CD4-positive, alpha-beta memory T cell (primary cell): ENCODE measurements around the gene PTPN1. TPM values are rescaled to one million over a fixed set of nuclear protein-coding genes. Genes with fewer than 3 reads are reported as not detected.

Experiments used
- CTCF ChIA-PET: fragments of 350-600 bp; sonication (Branson Sonifier 250); formaldehyde crosslinking; loops from one replicate; lab custom pipeline; 2021; ENCODE audit warnings: inconsistent platforms; ENCODE audit not compliant: partially characterized antibody; lab: Charles Lee
- POLR2A ChIA-PET: fragments of 350-600 bp; sonication (Branson Sonifier 250); formaldehyde crosslinking; loops from one replicate; lab custom pipeline; 2021; ENCODE audit not compliant: partially characterized antibody; lab: Charles Lee
- DNase-seq, 5 donors: peaks; one replicate each; pipeline versions ENCODE4 v3.0.0 to v3.0.0-alpha.2; 2020 to 2022; ENCODE audit warnings: mixed read lengths in 1 of 5
- H3K27ac ChIP-seq: one replicate; pipeline ENCODE4 v1.7.0; 2013; ENCODE audit warnings: low read depth, low read length
- H3K27me3 ChIP-seq: 2 replicates; pipeline ENCODE4 v1.7.0; 2013; ENCODE audit warnings: mild to moderate bottlenecking, low read length, moderate library complexity; ENCODE audit not compliant: insufficient read depth
- H3K36me3 ChIP-seq: 2 replicates; pipeline ENCODE4 v1.7.0; 2013; ENCODE audit warnings: mild to moderate bottlenecking, low read length, moderate library complexity; ENCODE audit not compliant: insufficient read depth
- H3K4me1 ChIP-seq: 2 replicates; pipeline ENCODE4 v1.7.0; 2013; ENCODE audit warnings: mild to moderate bottlenecking, low read length, moderate library complexity; ENCODE audit not compliant: insufficient read depth
- H3K4me3 ChIP-seq, 2 donors: one replicate each; pipeline ENCODE4 v1.7.0; 2013; ENCODE audit warnings: low read length in 2 of 2, mild to moderate bottlenecking in 1 of 2
- H3K9me3 ChIP-seq, 2 donors: one replicate each; pipeline ENCODE4 v1.7.0; 2013; ENCODE audit warnings: low read length in 2 of 2, control low read depth in 1 of 2; ENCODE audit not compliant: control insufficient read depth in 1 of 2
- H3K27ac Mint-ChIP-seq, 7 donors: one replicate each; pipeline ENCODE4 v1.8.0; 2020 to 2021; ENCODE audit warnings: mixed read lengths in 7 of 7, mild to moderate bottlenecking in 6 of 7, inconsistent platforms in 3 of 7, moderate library complexity in 3 of 7
- H3K27me3 Mint-ChIP-seq, 2 donors: one replicate each; pipeline ENCODE4 v1.8.0; 2020 to 2021; ENCODE audit warnings: mixed read lengths in 2 of 2
- H3K36me3 Mint-ChIP-seq, 2 donors: one replicate each; pipeline ENCODE4 v1.8.0; 2020 to 2021; ENCODE audit warnings: mixed read lengths in 2 of 2, inconsistent platforms in 1 of 2, mild to moderate bottlenecking in 1 of 2
- H3K4me1 Mint-ChIP-seq, 4 donors: one replicate each; pipeline ENCODE4 v1.8.0; 2020 to 2021; ENCODE audit warnings: mixed read lengths in 4 of 4, mild to moderate bottlenecking in 1 of 4
- H3K4me3 Mint-ChIP-seq, 8 donors: one replicate each; pipeline ENCODE4 v1.8.0; 2020 to 2021; ENCODE audit warnings: mixed read lengths in 8 of 8, mild to moderate bottlenecking in 7 of 8, moderate library complexity in 6 of 8, inconsistent platforms in 3 of 8
- H3K9me3 Mint-ChIP-seq, 8 donors: one replicate each; pipeline ENCODE4 v1.8.0; 2020 to 2021; ENCODE audit warnings: mixed read lengths in 8 of 8, mild to moderate bottlenecking in 5 of 8, inconsistent platforms in 3 of 8, moderate library complexity in 1 of 8
- intact Hi-C: fragments of 100-400 bp; cut with micrococcal nuclease; formaldehyde crosslinking; loops from one replicate; pipeline ENCODE4 v1.15.1; 2023
- polyA plus RNA-seq, 2 donors: library from polyadenylated mRNA; unstranded; fragments of 300-500 nt; fragmentation: Illumina TruSeq; gene quantifications; one replicate each; pipeline ENCODE4 v1.2.3, GENCODE V29; 2021
- total RNA-seq, 2 experiments: library from RNA; stranded (reverse); gene quantifications; one replicate each; pipeline ENCODE4 v1.2.3, GENCODE V29; 2021

The PTPN1 gene
- total and polyA plus RNA-seq, 4 experiments from 2014 or later: 21.0 to 61.5 (median 50.3) TPM

DNA sequence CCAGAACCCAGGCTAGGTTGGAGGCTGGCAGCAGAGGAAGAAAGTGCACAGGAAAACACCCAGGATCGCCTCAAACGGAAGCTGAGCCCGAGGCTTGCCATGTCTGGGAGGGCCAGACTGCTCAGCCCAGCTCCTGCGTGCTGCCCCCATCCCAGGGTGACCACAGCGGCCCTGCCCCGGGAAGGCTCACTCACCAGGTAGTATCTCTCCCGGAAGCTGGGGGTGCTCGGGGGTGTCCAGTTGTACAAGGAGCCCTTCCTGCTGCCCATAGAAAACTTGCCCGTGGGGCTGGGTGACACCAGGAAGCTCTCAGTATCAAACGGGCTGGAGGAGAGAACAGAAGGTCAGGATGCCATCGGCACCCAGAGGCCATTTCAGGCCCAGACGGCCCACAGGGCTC, 94.3 kb downstream of the PTPN1 start:
- no peak overlapping the region for H3K4me3 ChIP-seq
- no peaks in the 10 kb centered on the region for H3K27me3 ChIP-seq
- no peaks in the 10 kb centered on the region for H3K36me3 ChIP-seq
- no peaks in the 10 kb centered on the region for H3K4me1 ChIP-seq
- Mint-ChIP-seq H3K36me3 (no peaks in the 10 kb centered on the region), H3K27me3 (peaks cover 7 to 12% of the 10 kb centered on the region in 2 donors), H3K9me3 (no peaks in the 10 kb centered on the region), H3K4me3 (no peak overlapping the region), H3K27ac (peak overlapping the region in 1 of 7 donors; percentile 37), H3K4me1 (peaks cover 0 to 3% (median under 1%) of the 10 kb centered on the region in 4 donors)
- H3K9me3 ChIP-seq: no peaks in the 10 kb centered on the region
- DNase-seq: no peak
- POLR2A ChIA-PET: no interaction called here
- H3K27ac ChIP-seq: no peak overlapping the region
- intact Hi-C loops: no loop called here
- CTCF ChIA-PET: interaction anchor here (0.6 kb wide), 1 partner anchor 161 kb away, joined by 5 read pairs; no protein-coding TSS in a partner anchor

GRCh38 chr20:50605136-50605535, 95.0 kb downstream of the PTPN1 start:
- H3K36me3 ChIP-seq: no peaks in the 10 kb centered on the region
- H3K9me3 ChIP-seq: no peaks in the 10 kb centered on the region
- no peaks in the 10 kb centered on the region for H3K27me3 ChIP-seq
- H3K4me3 Mint-ChIP-seq: no peak overlapping the region
- CTCF ChIA-PET: no interaction called here
- H3K9me3 Mint-ChIP-seq: no peaks in the 10 kb centered on the region
- peaks cover 7 to 13% of the 10 kb centered on the region in 2 donors for H3K27me3 Mint-ChIP-seq
- H3K27ac ChIP-seq: no peak overlapping the region
- POLR2A ChIA-PET: no interaction called here
- no peak overlapping the region for H3K4me3 ChIP-seq
- intact Hi-C loops: no loop called here
- no peak for DNase-seq
- H3K4me1 Mint-ChIP-seq: peaks cover 0 to 3% (median under 1%) of the 10 kb centered on the region in 4 donors
- H3K27ac Mint-ChIP-seq: peak overlapping the region in 1 of 7 donors; percentile 17
- no peaks in the 10 kb centered on the region for H3K36me3 Mint-ChIP-seq
- no peaks in the 10 kb centered on the region for H3K4me1 ChIP-seq

GRCh38 chr20:50607436-50607835, 97.3 kb downstream of the PTPN1 start:
- peaks cover 7 to 14% of the 10 kb centered on the region in 2 donors for H3K27me3 Mint-ChIP-seq
- DNase-seq: no peak
- Histone ChIP-seq H3K9me3 (no peaks in the 10 kb centered on the region), H3K36me3 (no peaks in the 10 kb centered on the region), H3K4me3 (no peak overlapping the region), H3K27ac (no peak overlapping the region), H3K27me3 (no peaks in the 10 kb centered on the region), H3K4me1 (no peaks in the 10 kb centered on the region)
- intact Hi-C loops: no loop called here
- ChIA-PET CTCF (no interaction called here), POLR2A (no interaction called here)
- no peak overlapping the region for H3K4me3 Mint-ChIP-seq
- H3K36me3 Mint-ChIP-seq: no peaks in the 10 kb centered on the region
- H3K4me1 Mint-ChIP-seq: peaks cover 0 to 1% (median under 1%) of the 10 kb centered on the region in 4 donors
- no peak overlapping the region for H3K27ac Mint-ChIP-seq
- no peaks in the 10 kb centered on the region for H3K9me3 Mint-ChIP-seq

GRCh38 chr20:50607850-50608749, 97.9 kb downstream of the PTPN1 start:
- no peak overlapping the region for H3K4me3 ChIP-seq
- H3K9me3 ChIP-seq: no peaks in the 10 kb centered on the region
- H3K27ac ChIP-seq: no peak overlapping the region
- no peaks in the 10 kb centered on the region for H3K36me3 ChIP-seq
- Mint-ChIP-seq H3K27me3 (peaks cover 7 to 10% of the 10 kb centered on the region in 2 donors), H3K36me3 (no peaks in the 10 kb centered on the region), H3K4me3 (no peak overlapping the region), H3K9me3 (no peaks in the 10 kb centered on the region), H3K4me1 (peaks cover 0 to 1% (median under 1%) of the 10 kb centered on the region in 4 donors), H3K27ac (no peak overlapping the region)
- no peaks in the 10 kb centered on the region for H3K27me3 ChIP-seq
- no peaks in the 10 kb centered on the region for H3K4me1 ChIP-seq
- DNase-seq: no peak
- ChIA-PET CTCF (no interaction called here), POLR2A (no interaction called here)
- intact Hi-C loops: no loop called here

DNA sequence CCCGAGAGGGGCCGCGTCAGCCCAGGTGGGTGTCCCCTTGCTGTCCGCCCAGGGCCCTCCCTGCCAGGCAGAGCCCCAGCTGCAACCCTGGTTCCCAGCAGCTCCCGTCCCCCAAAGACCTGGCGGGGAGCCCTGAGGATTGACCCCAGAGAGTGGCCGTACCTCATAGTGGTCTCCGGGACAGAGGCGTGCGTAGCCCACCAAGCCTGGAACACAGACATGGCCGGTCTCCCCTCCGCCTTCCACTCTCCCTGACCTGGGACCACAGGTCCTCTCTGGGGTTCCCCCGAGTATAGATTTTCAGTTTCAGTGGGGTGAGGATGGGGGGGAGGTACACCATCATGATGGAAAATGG, 98.5 kb downstream of the PTPN1 start:
- Mint-ChIP-seq H3K9me3 (no peaks in the 10 kb centered on the region), H3K4me1 (peaks cover 0 to 1% (median under 1%) of the 10 kb centered on the region in 4 donors), H3K4me3 (no peak overlapping the region), H3K36me3 (no peaks in the 10 kb centered on the region), H3K27ac (no peak overlapping the region), H3K27me3 (peaks cover 7 to 10% of the 10 kb centered on the region in 2 donors)
- Histone ChIP-seq H3K4me3 (no peak overlapping the region), H3K36me3 (no peaks in the 10 kb centered on the region), H3K27me3 (no peaks in the 10 kb centered on the region), H3K4me1 (no peaks in the 10 kb centered on the region), H3K27ac (no peak overlapping the region), H3K9me3 (no peaks in the 10 kb centered on the region)
- CTCF ChIA-PET: no interaction called here
- intact Hi-C loops: no loop called here
- POLR2A ChIA-PET: no interaction called here
- DNase-seq: no peak

DNA sequence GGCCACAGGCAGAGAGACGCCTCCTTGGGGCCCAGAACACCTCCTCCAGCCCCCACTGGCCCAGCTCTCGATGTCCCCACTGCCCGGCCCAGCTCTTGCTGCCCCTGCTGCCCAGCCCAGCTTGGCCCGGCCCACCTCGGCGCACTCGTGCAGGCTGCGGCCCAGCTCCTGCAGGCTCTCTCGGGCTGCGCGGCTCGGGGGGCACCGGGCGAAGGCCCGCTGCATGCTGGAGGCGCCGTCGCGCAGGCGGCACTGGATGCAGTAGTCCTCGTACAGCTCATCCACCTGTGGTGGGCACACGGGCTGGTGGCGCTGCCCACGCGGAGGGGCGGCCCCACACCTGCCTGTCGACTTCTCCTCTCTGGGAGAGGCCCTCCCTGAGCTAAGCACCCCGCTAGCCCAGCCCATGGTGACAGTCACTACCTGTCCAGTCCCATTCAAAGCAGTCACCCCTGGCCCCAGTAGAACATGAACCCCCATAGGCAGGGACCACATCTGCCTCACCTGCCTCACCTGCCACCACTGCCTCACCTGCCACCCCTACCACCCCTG, 99.3 kb downstream of the PTPN1 start:
- Histone ChIP-seq H3K4me3 (no peak overlapping the region), H3K9me3 (no peaks in the 10 kb centered on the region), H3K4me1 (no peaks in the 10 kb centered on the region), H3K27ac (no peak overlapping the region), H3K27me3 (no peaks in the 10 kb centered on the region), H3K36me3 (no peaks in the 10 kb centered on the region)
- CTCF ChIA-PET: no interaction called here
- POLR2A ChIA-PET: no interaction called here
- H3K27ac Mint-ChIP-seq: no peak overlapping the region
- intact Hi-C loops: no loop called here
- no peaks in the 10 kb centered on the region for H3K36me3 Mint-ChIP-seq
- peaks cover 6 to 7% of the 10 kb centered on the region in 2 donors for H3K27me3 Mint-ChIP-seq
- no peaks in the 10 kb centered on the region for H3K9me3 Mint-ChIP-seq
- no peak overlapping the region for H3K4me3 Mint-ChIP-seq
- no peaks in the 10 kb centered on the region for H3K4me1 Mint-ChIP-seq
- no peak for DNase-seq

DNA sequence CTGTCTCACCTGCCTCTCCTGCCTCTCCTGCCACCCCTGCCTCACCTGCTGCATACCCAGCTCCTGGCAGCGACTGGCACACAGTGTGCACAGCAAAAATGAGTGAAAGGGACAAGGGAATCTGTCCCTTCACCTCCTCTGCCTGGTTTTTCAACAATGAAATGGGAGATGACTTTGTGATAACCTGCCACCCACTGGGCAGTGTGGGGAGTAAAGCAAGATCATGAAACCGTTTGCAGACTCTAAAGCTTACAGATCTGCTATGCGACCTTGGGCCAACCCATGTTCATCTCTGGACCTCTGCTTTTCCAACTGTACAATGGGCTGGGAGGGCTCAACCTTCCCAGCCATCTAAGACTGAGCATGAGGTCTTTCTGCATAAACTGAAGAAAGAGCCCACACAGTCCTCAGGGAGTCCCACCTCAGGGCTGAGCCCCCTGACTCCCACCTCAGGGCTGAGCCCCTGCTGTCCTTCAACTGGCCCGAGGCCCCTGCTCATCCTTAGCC, 100.1 kb downstream of the PTPN1 start:
- CTCF ChIA-PET: no interaction called here

More for the DNA sequence above, 100.1 kb downstream of the PTPN1 start:
- Mint-ChIP-seq H3K9me3 (no peaks in the 10 kb centered on the region), H3K27me3 (peaks cover 4 to 5% of the 10 kb centered on the region in 2 donors), H3K4me3 (no peak overlapping the region), H3K36me3 (no peaks in the 10 kb centered on the region), H3K4me1 (no peaks in the 10 kb centered on the region), H3K27ac (no peak overlapping the region)
- H3K36me3 ChIP-seq: no peaks in the 10 kb centered on the region
- intact Hi-C loops: no loop called here
- POLR2A ChIA-PET: no interaction called here
- no peak overlapping the region for H3K27ac ChIP-seq
- H3K4me3 ChIP-seq: no peak overlapping the region
- H3K27me3 ChIP-seq: no peaks in the 10 kb centered on the region
- no peak for DNase-seq
- no peaks in the 10 kb centered on the region for H3K9me3 ChIP-seq
- H3K4me1 ChIP-seq: no peaks in the 10 kb centered on the region
